Esophagus muscularis mucosa (tissue), 2 donors: ENCODE data around the gene SLC12A8.

ENCODE experiments used
- EP300 ChIP-seq: sonication (generic); formaldehyde crosslinking; IDR thresholded peaks from one replicate; pipeline ENCODE4 v1.6.1; 2017; ENCODE audit warnings: antibody characterized with exemption
- POLR2A ChIP-seq: fragments of 450-650 bp; IDR thresholded peaks from one replicate; pipeline ENCODE4 v1.6.1; 2017; ENCODE audit warnings: antibody characterized with exemption, moderate library complexity, mild to moderate bottlenecking, low read depth

GRCh38 chr3:125229707-125230106 lies 17.2 kb upstream of the SLC12A8 start:
- TF ChIP-seq POLR2A (no peak), EP300 (no peak)
